Stimulated activated naive B cell treated with anti-CD40 and anti-IgM and Interleukin-4, amounts not matched to agents 10 μg/mL and 1 μg/mL and 100 μg/mL, for 72 hours (primary cell): Measurements from ENCODE around the gene COX20.
"Not testable (repeated sequence)": the region's sequence is repeated elsewhere in the genome, so short reads cannot be mapped to it uniquely, and the experiment has no call there.

Experiments used
- ATAC-seq, 2 donors: fragments of 150-1000 bp; cut with Tn5 transposase; replicated peaks; 2 replicates each; pipeline ENCODE4 v1.10.0; 2021; ENCODE audit warnings: moderate library complexity in 1 of 2
- DNase-seq: peaks from one replicate; pipeline ENCODE4 v3.0.0; 2021
- H3K27ac Mint-ChIP-seq: one replicate; pipeline ENCODE4 v1.8.0; 2022; ENCODE audit warnings: mild to moderate bottlenecking, mixed read lengths
- H3K27me3 Mint-ChIP-seq, 2 donors: one replicate each; pipeline ENCODE4 v1.8.0; 2022; ENCODE audit warnings: mixed read lengths in 2 of 2
- H3K36me3 Mint-ChIP-seq, 2 donors: one replicate each; pipeline ENCODE4 v1.8.0; 2022; ENCODE audit warnings: mixed read lengths in 2 of 2, mild to moderate bottlenecking in 1 of 2
- H3K4me1 Mint-ChIP-seq, 2 donors: one replicate each; pipeline ENCODE4 v1.8.0; 2022; ENCODE audit warnings: mixed read lengths in 2 of 2, mild to moderate bottlenecking in 1 of 2
- H3K4me3 Mint-ChIP-seq, 2 donors: one replicate each; pipeline ENCODE4 v1.8.0; 2022; ENCODE audit warnings: mild to moderate bottlenecking in 2 of 2, mixed read lengths in 2 of 2, moderate library complexity in 1 of 2
- H3K9me3 Mint-ChIP-seq, 2 donors: one replicate each; pipeline ENCODE4 v1.8.0; 2022; ENCODE audit warnings: mixed read lengths in 2 of 2, mild to moderate bottlenecking in 1 of 2

Gene COX20

GRCh38 chr1:244835276-244836134 lies at the start of gene COX20:
Gene COX20, plus strand, starts transcription at chr1:244835658. Its CDS starts 57 bp downstream, at chr1:244835715.
- peaks cover 34 to 57% of the 10 kb centered on the region in 2 donors for H3K4me1 Mint-ChIP-seq
- peaks cover 23 to 31% of the 10 kb centered on the region in 2 donors for H3K36me3 Mint-ChIP-seq
- H3K27ac Mint-ChIP-seq: peak within 1 kb of the TSS; percentile 100
- peak; percentile 64 to 72 for ATAC-seq
- H3K4me3 Mint-ChIP-seq: peak within 1 kb of the TSS; percentile 85 to 94
- peaks cover 3 to 8% of the 10 kb centered on the region in 2 donors for H3K9me3 Mint-ChIP-seq
- DNase-seq: no peak
- no peaks in the 10 kb centered on the region for H3K27me3 Mint-ChIP-seq

- no peaks in the 10 kb centered on the region for H3K9me3 Mint-ChIP-seq
- no peaks in the 10 kb centered on the region for H3K36me3 Mint-ChIP-seq
- H3K4me3 Mint-ChIP-seq: peak overlapping the region in 1 of 2 donors; percentile 31
- ATAC-seq (peak; percentile 61 to 68), DNase-seq (no peak)
- no peaks in the 10 kb centered on the region for H3K27me3 Mint-ChIP-seq
- peaks cover 4 to 15% of the 10 kb centered on the region in 2 donors for H3K4me1 Mint-ChIP-seq
- no peak overlapping the region for H3K27ac Mint-ChIP-seq
These were observed 46.8 kb upstream of the COX20 start for GRCh38 chr1:244788493-244789275.

GRCh38 chr1:244789276-244789580 lies 46.2 kb upstream of the COX20 start:
- DNase-seq (no peak), ATAC-seq (no peak)
- Mint-ChIP-seq H3K9me3 (no peaks in the 10 kb centered on the region), H3K36me3 (no peaks in the 10 kb centered on the region), H3K27me3 (no peaks in the 10 kb centered on the region), H3K4me1 (peaks cover 4 to 15% of the 10 kb centered on the region in 2 donors), H3K4me3 (no peak overlapping the region), H3K27ac (no peak overlapping the region)

- peaks cover 6 to 15% of the 10 kb centered on the region in 2 donors for H3K4me1 Mint-ChIP-seq
- no peak overlapping the region for H3K27ac Mint-ChIP-seq
- no peaks in the 10 kb centered on the region for H3K36me3 Mint-ChIP-seq
- H3K9me3 Mint-ChIP-seq: no peaks in the 10 kb centered on the region
- no peaks in the 10 kb centered on the region for H3K27me3 Mint-ChIP-seq
- DNase-seq: no peak
- ATAC-seq: no peak
- H3K4me3 Mint-ChIP-seq: no peak overlapping the region
These were observed 45.7 kb upstream of the COX20 start for GRCh38 chr1:244789731-244790130.

- H3K4me3 Mint-ChIP-seq: no peak overlapping the region
- peaks cover 6 to 15% of the 10 kb centered on the region in 2 donors for H3K4me1 Mint-ChIP-seq
- DNase-seq (no peak), ATAC-seq (no peak)
- no peaks in the 10 kb centered on the region for H3K36me3 Mint-ChIP-seq
- no peaks in the 10 kb centered on the region for H3K9me3 Mint-ChIP-seq
- no peak overlapping the region for H3K27ac Mint-ChIP-seq
- H3K27me3 Mint-ChIP-seq: no peaks in the 10 kb centered on the region
These were observed 44.4 kb upstream of the COX20 start for GRCh38 chr1:244791061-244791460.

GRCh38 chr1:244792188-244792850 lies 43.1 kb upstream of the COX20 start:
- Mint-ChIP-seq H3K4me3 (no peak overlapping the region), H3K27ac (no peak overlapping the region), H3K4me1 (peaks cover 6 to 21% of the 10 kb centered on the region in 2 donors), H3K36me3 (no peaks in the 10 kb centered on the region), H3K27me3 (no peaks in the 10 kb centered on the region), H3K9me3 (no peaks in the 10 kb centered on the region)
- no peak for ATAC-seq
- no peak for DNase-seq

GRCh38 chr1:244794071-244794470 lies 41.4 kb upstream of the COX20 start:
- Mint-ChIP-seq H3K36me3 (no peaks in the 10 kb centered on the region), H3K4me3 (no peak overlapping the region), H3K27ac (no peak overlapping the region), H3K9me3 (no peaks in the 10 kb centered on the region), H3K27me3 (no peaks in the 10 kb centered on the region), H3K4me1 (peaks cover 2 to 12% of the 10 kb centered on the region in 2 donors)
- no peak for ATAC-seq
- no peak for DNase-seq

- not testable (repeated sequence) for H3K4me3 Mint-ChIP-seq, H3K27me3 Mint-ChIP-seq, H3K36me3 Mint-ChIP-seq, DNase-seq, H3K27ac Mint-ChIP-seq, ATAC-seq, H3K9me3 Mint-ChIP-seq, H3K4me1 Mint-ChIP-seq
These were observed 40.9 kb upstream of the COX20 start for GRCh38 chr1:244794516-244794915.

GRCh38 chr1:244796719-244797406 lies 38.6 kb upstream of the COX20 start:
- ATAC-seq (no peak), DNase-seq (peak; percentile 17)
- H3K36me3 Mint-ChIP-seq: no peaks in the 10 kb centered on the region
- H3K4me3 Mint-ChIP-seq: no peak overlapping the region
- no peak overlapping the region for H3K27ac Mint-ChIP-seq
- H3K4me1 Mint-ChIP-seq: peaks cover 7 to 14% of the 10 kb centered on the region in 2 donors
- no peaks in the 10 kb centered on the region for H3K27me3 Mint-ChIP-seq
- no peaks in the 10 kb centered on the region for H3K9me3 Mint-ChIP-seq

GRCh38 chr1:244800821-244801220 lies 34.6 kb upstream of the COX20 start:
- Mint-ChIP-seq H3K27me3 (no peaks in the 10 kb centered on the region), H3K4me3 (no peak overlapping the region), H3K9me3 (no peaks in the 10 kb centered on the region), H3K27ac (no peak overlapping the region), H3K4me1 (peaks cover 7 to 16% of the 10 kb centered on the region in 2 donors), H3K36me3 (no peaks in the 10 kb centered on the region)
- DNase-seq (no peak), ATAC-seq (peak in 1 of 2 donors; percentile 5)

GRCh38 chr1:244801246-244801645 lies 34.2 kb upstream of the COX20 start:
- H3K4me3 Mint-ChIP-seq: peak overlapping the region; percentile 48 to 52
- peak; percentile 90 to 94 for ATAC-seq
- peak; percentile 50 for DNase-seq
- no peaks in the 10 kb centered on the region for H3K9me3 Mint-ChIP-seq
- H3K27me3 Mint-ChIP-seq: no peaks in the 10 kb centered on the region
- no peaks in the 10 kb centered on the region for H3K36me3 Mint-ChIP-seq
- H3K4me1 Mint-ChIP-seq: peaks cover 7 to 16% of the 10 kb centered on the region in 2 donors
- no peak overlapping the region for H3K27ac Mint-ChIP-seq

GRCh38 chr1:244802041-244802440 lies 33.4 kb upstream of the COX20 start:
- H3K27me3 Mint-ChIP-seq: peaks cover 0 to 1% of the 10 kb centered on the region in 2 donors
- peaks cover 7 to 11% of the 10 kb centered on the region in 2 donors for H3K4me1 Mint-ChIP-seq
- no peak overlapping the region for H3K4me3 Mint-ChIP-seq
- ATAC-seq: no peak
- no peaks in the 10 kb centered on the region for H3K36me3 Mint-ChIP-seq
- no peak for DNase-seq
- no peak overlapping the region for H3K27ac Mint-ChIP-seq
- H3K9me3 Mint-ChIP-seq: no peaks in the 10 kb centered on the region

- no peak overlapping the region for H3K4me3 Mint-ChIP-seq
- H3K9me3 Mint-ChIP-seq: no peaks in the 10 kb centered on the region
- H3K36me3 Mint-ChIP-seq: no peaks in the 10 kb centered on the region
- H3K27ac Mint-ChIP-seq: no peak overlapping the region
- H3K27me3 Mint-ChIP-seq: peaks cover 6 to 8% of the 10 kb centered on the region in 2 donors
- DNase-seq (no peak), ATAC-seq (no peak)
- H3K4me1 Mint-ChIP-seq: peaks cover 9 to 16% of the 10 kb centered on the region in 2 donors
These were observed 32.8 kb upstream of the COX20 start for GRCh38 chr1:244802556-244803239.
